HG02642 (cell line): ENCODE results near the gene GBX1.

Experiments used
- ATAC-seq: cut with Tn5 transposase; IDR thresholded peaks from one replicate; pipeline ENCODE4 v1.9.1; 2021; ENCODE audit warnings: mild to moderate bottlenecking; ENCODE audit not compliant: unreplicated experiment, poor library complexity

GBX1 gene

DNA sequence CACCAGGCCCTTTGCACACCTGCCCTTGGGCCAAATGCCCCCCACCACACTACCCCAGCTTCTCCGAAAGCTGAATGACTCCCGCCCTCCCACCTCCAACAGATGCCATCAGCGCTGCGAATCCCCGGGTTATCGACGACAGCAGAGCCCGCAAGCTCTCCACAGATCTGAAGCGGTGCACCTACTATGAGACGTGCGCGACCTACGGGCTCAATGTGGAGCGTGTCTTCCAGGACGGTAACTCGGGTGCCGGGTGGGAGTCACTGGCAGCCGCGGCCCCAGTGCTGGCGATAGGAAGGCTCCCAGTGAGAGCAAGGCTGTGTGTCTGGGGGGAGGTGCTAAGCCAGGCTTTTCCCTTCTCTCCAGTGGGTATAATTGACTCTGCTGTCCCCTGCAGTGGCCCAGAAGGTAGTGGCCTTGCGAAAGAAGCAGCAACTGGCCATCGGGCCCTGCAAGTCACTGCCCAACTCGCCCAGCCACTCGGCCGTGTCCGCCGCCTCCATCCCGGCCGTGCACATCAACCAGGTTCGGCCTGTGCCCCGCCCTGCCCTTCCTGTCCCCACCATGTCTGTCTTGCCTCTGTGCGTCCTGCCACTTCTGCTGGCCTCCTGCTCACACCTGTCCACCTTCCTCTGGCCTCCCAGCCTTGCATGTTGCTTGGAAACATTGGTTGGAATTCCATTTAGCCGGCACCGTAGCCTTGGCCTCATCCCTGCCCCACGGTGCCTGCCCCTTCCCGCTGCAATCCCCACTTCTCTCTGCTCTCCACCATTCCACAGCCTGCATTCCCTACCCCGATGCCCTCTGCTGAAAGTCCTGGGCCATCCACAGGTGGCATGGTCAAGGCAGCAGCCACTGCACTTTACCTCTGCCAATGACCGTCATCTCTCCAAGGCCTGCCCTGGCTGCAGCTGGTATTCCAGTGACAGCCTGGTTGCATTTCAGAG, 49.1 kb downstream of the GBX1 start:
- ATAC-seq: no peak

GRCh38 chr7:151117565-151117964, 49.9 kb downstream of the GBX1 start:
- ATAC-seq: no peak

- ATAC-seq: no peak
These were observed 50.7 kb downstream of the GBX1 start for GRCh38 chr7:151116603-151117440.

DNA sequence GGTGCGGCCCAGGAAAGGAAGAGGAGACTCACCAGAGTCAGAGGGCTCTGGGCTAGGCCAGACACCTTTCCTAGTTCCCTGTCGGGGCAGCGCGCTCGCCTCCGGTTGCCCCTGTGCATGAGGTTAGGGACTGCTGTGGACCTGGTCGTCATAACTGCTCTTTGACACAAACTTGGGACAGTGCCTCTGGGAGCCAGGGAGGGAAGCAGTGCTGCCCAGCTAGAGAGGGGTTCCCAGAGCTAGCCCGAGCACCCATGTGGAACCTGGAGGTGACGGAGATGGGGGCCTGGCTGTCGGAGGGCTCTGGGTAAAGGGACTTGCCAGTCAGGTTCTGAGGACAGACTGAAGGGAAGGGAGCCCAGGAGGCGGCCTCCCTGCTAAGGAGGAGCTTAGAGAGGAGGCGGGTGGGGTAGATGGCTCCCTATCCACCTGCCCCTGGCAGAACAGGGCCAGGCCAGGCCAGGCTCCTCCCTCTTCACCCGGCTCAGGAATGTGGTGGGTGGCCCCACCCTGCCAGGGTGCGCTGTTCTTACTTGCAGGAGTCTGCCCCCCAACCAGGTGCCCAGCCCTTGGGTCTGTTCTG, 51.6 kb downstream of the GBX1 start:
- ATAC-seq: no peak

DNA sequence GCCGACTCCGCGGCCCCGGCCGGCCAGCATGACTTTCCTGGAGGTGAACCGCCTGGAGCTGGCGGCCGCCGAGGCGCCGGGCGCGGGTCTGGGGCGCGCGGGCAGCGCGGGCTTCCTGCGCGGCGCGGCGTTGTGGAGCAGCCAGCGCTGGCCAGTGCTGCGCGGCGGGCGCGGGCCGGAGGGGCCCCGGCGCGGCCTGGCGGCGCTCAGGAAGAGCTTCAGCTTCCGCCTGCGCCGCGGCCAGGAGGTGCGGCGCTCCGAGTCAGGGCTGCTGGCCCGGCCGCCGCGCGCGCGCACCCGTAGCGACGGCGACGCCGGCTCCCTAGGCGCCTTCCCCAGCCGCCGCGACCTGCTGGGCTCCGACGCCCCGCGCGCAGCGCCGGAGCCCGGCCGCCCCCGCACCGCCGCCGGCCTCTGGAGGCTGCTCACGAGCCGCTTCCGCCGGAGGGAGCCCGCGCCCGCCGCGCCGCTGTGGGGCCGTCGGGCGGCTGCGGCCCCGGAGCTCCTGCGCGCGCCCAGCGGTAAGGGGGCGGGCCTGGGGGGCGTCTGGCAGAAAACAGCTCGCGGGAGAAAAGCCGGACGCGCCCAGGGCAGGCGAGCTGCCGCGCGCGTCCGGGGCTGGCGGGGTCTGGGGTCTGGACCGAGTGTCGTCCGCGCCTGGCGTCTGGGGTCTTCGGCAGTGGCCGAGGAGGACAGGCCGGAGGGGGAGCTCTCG, 52.2 kb downstream of the GBX1 start:
- ATAC-seq: no peak

DNA sequence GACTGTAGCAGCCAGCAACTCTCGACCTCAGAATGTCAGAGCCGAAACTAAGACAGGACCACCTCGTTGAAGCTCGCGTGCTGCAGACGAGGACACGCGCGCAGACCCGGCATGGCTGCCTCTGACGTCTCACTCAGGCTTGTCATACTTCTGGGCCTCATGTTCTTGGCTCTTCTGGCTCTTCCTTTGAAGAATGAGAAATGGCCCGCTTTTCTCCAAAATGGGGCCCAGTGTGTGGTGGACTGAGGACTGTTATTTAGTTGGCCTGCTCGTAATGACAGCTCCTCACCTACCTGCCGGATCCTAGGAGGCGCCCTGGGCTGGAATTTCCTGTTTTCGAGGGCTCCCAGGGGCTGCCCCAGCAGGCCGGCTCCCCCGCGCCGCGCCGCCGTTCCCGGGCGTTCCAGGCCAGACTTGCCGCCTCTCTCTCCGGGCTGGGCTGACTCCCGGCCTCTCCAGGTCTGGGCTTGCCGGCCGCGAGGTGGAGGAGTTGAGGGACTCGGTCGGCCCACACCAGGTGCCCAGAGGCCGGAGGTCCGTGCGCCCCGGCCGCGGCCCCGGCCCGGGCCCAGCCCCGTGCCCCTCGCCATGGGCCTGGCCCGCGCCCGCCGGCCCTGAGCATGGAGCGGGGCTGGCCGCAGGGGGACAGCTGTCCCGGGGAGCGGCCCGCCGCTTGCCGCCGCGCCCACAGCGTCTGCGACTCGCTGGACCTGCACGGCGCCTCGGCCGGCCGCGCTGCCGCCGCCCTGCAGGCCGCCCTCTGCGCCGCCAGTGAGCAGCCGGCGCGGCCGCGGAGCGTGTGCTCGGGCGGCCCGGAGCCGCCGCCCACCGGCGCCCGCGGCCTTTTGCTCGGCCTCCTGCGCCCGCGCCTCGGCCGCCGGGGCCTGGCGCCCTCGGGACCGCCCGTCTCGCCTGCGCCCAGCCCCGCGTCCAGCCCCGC, 53.1 kb downstream of the GBX1 start:
- no peak for ATAC-seq

GRCh38 chr7:151113344-151114150, 53.9 kb downstream of the GBX1 start:
- no peak for ATAC-seq

- peak; percentile 82 for ATAC-seq
These were observed 56.4 kb downstream of the GBX1 start for GRCh38 chr7:151110941-151111645.

GRCh38 chr7:151110236-151110940, 57.1 kb downstream of the GBX1 start:
- ATAC-seq: no peak

DNA sequence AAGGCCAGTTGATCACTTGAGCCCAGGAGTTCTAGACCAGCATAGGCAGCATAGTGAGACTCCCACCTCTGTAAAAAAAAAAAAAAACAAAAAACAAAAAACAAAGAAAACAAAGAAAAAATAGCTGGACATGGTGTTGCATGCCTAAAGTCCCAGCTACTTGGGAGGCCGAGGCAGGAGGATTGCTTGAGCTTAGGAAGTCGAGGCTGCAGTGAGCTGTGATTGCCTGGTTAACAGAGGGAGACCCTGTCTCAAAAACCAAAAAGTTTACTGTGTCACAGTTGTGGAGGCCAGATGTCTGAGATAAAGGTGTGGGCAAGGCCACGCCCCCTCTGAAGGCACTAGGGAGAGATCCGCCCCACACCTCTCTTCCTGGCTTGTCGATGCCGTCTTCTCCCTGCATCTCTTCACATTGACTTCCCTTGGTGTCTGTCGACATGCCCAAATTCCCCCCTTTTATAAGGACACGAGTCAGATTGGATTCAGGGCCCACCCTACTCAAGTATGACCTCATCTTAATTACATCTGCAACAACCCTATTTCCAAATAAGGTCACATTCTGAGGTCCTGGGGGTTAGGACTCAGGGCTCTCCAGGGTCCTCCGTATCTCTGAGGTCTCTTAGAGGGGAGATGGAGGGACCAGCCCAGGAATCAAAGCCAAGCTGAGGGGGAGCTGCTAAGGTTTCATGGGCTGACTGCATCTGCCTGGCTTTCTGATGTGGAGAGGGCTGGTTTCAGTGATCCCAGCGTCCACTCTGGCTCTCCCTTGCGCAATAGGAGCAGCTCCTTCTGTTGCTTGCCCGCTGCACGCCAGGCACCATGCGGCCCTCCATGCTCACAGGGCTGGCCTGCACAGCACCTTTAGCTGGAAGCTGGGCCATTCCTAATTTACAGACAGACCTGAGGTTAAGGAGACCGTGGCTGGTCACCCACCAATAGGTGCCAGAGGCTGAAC, 58.1 kb downstream of the GBX1 start:
- no peak for ATAC-seq

- ATAC-seq: no peak
These were observed 59.6 kb downstream of the GBX1 start for GRCh38 chr7:151107882-151108281.

DNA sequence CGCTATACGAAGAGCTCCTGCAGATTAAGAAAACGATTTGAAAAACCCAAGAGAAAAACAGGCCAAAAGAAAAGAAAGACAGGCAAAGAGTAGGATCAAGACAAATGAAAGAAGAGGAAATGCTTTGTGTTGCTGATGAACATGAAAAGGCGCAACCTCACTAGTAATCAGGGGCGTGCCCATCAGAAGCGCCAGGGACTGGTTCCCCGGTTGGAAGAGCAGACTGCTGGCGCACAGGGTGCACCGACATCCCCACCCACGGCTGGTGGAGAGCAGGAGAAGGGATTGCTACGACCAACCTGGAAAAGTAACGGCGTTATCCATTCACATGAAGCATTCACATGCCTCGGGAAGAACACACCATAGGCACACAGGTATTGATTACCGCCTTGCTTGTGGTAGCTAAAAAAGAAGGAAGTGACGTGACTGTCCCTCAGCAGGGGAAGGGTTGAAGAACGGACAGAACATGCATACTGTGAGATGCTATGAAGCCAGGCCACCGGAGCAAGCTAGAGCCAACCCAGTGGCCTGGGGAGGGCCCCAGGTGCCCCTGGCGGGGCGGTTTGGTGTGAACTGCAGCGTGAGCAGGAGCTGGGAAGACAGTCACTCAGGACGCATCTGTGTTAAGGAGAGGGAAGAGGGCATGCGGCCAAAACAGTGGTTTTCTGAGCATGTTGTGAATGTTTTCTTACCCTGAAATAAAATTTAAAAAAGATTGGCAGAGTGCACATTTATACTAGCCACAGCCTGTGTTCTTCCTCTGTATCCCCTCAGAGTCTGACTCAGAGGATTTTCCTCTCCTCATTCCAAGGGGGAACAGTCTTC, 62.9 kb downstream of the GBX1 start:
- ATAC-seq: no peak

DNA sequence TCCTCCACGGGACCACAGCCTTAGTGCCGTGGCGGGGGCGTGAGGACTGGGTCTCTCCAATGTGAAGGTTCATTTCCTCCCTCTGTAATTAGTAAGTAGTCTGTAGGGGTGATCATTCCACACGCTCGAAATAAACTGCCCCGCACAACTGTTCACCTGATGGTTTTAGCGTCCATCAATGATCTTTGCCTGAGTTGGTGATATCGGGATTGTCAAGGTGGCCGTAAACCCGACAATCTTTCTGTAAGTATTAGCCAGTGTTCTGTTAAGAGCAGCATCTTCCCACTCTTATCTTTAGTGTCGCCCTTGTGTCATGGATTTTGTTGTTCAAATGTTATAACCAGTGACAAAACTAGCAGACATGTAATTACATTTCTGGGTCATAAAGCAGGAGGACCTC, 63.5 kb downstream of the GBX1 start:
- ATAC-seq: no peak

GRCh38 chr7:151102991-151103390, 64.5 kb downstream of the GBX1 start:
- ATAC-seq: no peak
